HCT116 (cell line): ENCODE data around the gene INTU. TPM values are rescaled to one million over a fixed set of nuclear protein-coding genes. Genes with fewer than 3 reads are reported as not detected.
A peak's percentile ranks its signal among the peaks of the same experiment; 100 is the strongest.

ENCODE experiments used
- ATAC-seq: fragments of 200-7000 bp; cut with Tn5 transposase; 2 replicates; pipeline ENCODE4 v1.9.1; 2020; ENCODE audit warnings: mild to moderate bottlenecking, moderate library complexity
- BruUV-seq: library from RNA; stranded (reverse); fragments of 400-500 nt; replicated peaks from 2 replicates; lab custom pipeline; 2021; lab: Mats Ljungman, UMichigan
- CTCF ChIA-PET: fragments of 300-600 bp; sonication (Branson Sonifier 250); formaldehyde crosslinking; loops from one replicate; lab custom pipeline; 2021; ENCODE audit warnings: antibody characterized with exemption; lab: Charles Lee
- POLR2A ChIA-PET: fragments of 300-600, 350-600 bp; sonication (Branson Sonifier 250); formaldehyde crosslinking; loops from one replicate; lab custom pipeline; 2021; ENCODE audit warnings: antibody characterized with exemption; lab: Charles Lee
- RAD21 ChIA-PET, 2 experiments: fragments of 300-600 bp; sonication (Branson Sonifier 250); formaldehyde crosslinking; loops; one replicate each; lab custom pipeline; 2023; ENCODE audit warnings: low total read pairs in 2 of 2; ENCODE audit not compliant: uncharacterized antibody in 2 of 2, unreplicated experiment in 2 of 2, low non-redundant PET in 1 of 2; lab: Charles Lee
- DNase-seq: peaks from one replicate; pipeline ENCODE4 v3.0.0-alpha.2; 2010; ENCODE audit warnings: low read depth, low spot score
- H2AFZ ChIP-seq: fragments of 200-600 bp; shearing (Covaris generic), sonication (generic); 2 replicates; pipeline ENCODE4 v1.6.1; 2017; ENCODE audit warnings: low read depth, mixed run types, mixed read lengths, antibody characterized with exemption, low read length; ENCODE audit not compliant: poor library complexity, severe bottlenecking
- H3K27ac ChIP-seq: 2 replicates; pipeline ENCODE4 v1.5.1; 2012; ENCODE audit warnings: low read depth, low read length
- H3K27me3 ChIP-seq: fragments of 200-600 bp; sonication (generic); 2 replicates; pipeline ENCODE4 v1.6.1; 2016; ENCODE audit warnings: mixed run types, low read length, mixed read lengths; ENCODE audit not compliant: insufficient read depth
- H3K36me3 ChIP-seq, 2 experiments: fragments of 200-500 bp in 1 of 2; fragments of 200-600 bp in 1 of 2; sonication (Bioruptor generic) in 1 of 2; sonication (generic) in 1 of 2; 2 replicates each; pipeline versions ENCODE4 v1.5.1 to v1.6.1; 2014 to 2016; ENCODE audit warnings: low read length in 2 of 2, inconsistent platforms in 1 of 2, mixed read lengths in 1 of 2, mixed run types in 1 of 2; ENCODE audit not compliant: insufficient read depth in 2 of 2, control insufficient read depth in 1 of 2
- H3K4me1 ChIP-seq, 2 experiments: fragments of 200-600 bp in 1 of 2; sonication (generic) in 1 of 2; 2 replicates each; pipeline versions ENCODE4 v1.5.1 to v1.6.1; 2012 to 2017; ENCODE audit warnings: low read length in 2 of 2, inconsistent platforms in 1 of 2, mild to moderate bottlenecking in 1 of 2, mixed read lengths in 1 of 2, mixed run types in 1 of 2, moderate library complexity in 1 of 2; ENCODE audit not compliant: insufficient read depth in 2 of 2, control insufficient read depth in 1 of 2
- H3K4me2 ChIP-seq: fragments of 200-600 bp; sonication (generic); 2 replicates; pipeline ENCODE4 v1.6.1; 2017; ENCODE audit warnings: mixed run types, low read length, mixed read lengths
- H3K4me3 ChIP-seq, 2 experiments: fragments of 200-600 bp in 1 of 2; sonication (generic) in 1 of 2; replicated peaks in 1 of 2; 2 replicates each; pipeline ENCODE4 v1.5.1; 2011 to 2016; ENCODE audit warnings: low read length in 2 of 2, control low read depth in 1 of 2, low read depth in 1 of 2, mild to moderate bottlenecking in 1 of 2, mixed read lengths in 1 of 2, mixed run types in 1 of 2
- H3K79me2 ChIP-seq: fragments of 200-600 bp; sonication (generic); 2 replicates; pipeline ENCODE4 v1.6.1; 2017; ENCODE audit warnings: mild to moderate bottlenecking, mixed run types, low read length, moderate library complexity, mixed read lengths; ENCODE audit not compliant: insufficient read depth
- H3K9ac ChIP-seq: fragments of 200-600 bp; sonication (generic); 2 replicates; pipeline ENCODE4 v1.6.1; 2016; ENCODE audit warnings: low read length, mixed read lengths
- H3K9me2 ChIP-seq: fragments of 200-600 bp; sonication (generic), shearing (Covaris generic); 2 replicates; pipeline ENCODE4 v1.6.1; 2017; ENCODE audit warnings: mixed run types, mild to moderate bottlenecking, moderate library complexity; ENCODE audit not compliant: insufficient read depth
- H3K9me3 ChIP-seq, 2 experiments: fragments of 200-500 bp in 1 of 2; fragments of 200-600 bp in 1 of 2; sonication (Bioruptor generic) in 1 of 2; sonication (generic) in 1 of 2; 2 replicates each; pipeline ENCODE4 v1.6.1; 2014 to 2017; ENCODE audit warnings: low read length in 2 of 2, mixed read lengths in 2 of 2, inconsistent platforms in 1 of 2, low read depth in 1 of 2, mild to moderate bottlenecking in 1 of 2, mixed run types in 1 of 2, moderate library complexity in 1 of 2; ENCODE audit not compliant: control insufficient read depth in 1 of 2, insufficient read depth in 1 of 2
- H4K20me1 ChIP-seq: fragments of 200-600 bp; sonication (generic), shearing (Covaris generic); 2 replicates; pipeline ENCODE4 v1.6.1; 2017; ENCODE audit warnings: mixed run types, mild to moderate bottlenecking, moderate library complexity; ENCODE audit not compliant: insufficient read depth
- ATF3 ChIP-seq: IDR thresholded peaks from 2 replicates; pipeline ENCODE4 v1.6.1; 2012
- CBX3 ChIP-seq: IDR thresholded peaks from 2 replicates; pipeline ENCODE4 v1.6.1; 2012; ENCODE audit warnings: low read depth
- CEBPB ChIP-seq: IDR thresholded peaks from 2 replicates; pipeline ENCODE4 v1.6.1; 2012; ENCODE audit warnings: low read depth
- EZH2 ChIP-seq: fragments of 200-600 bp; sonication (generic); IDR thresholded peaks from 2 replicates; pipeline ENCODE4 v1.6.1; 2017; ENCODE audit warnings: antibody characterized with exemption, mixed run types
- FOSL1 ChIP-seq: IDR thresholded peaks from 2 replicates; pipeline ENCODE4 v1.6.1; 2012; ENCODE audit warnings: low read depth
- JUND ChIP-seq: IDR thresholded peaks from 2 replicates; pipeline ENCODE4 v1.6.1; 2012
- POLR2AphosphoS5 ChIP-seq: IDR thresholded peaks from 2 replicates; pipeline ENCODE4 v1.6.1; 2011; ENCODE audit warnings: mild to moderate bottlenecking, low read depth, low read length, moderate library complexity
- SIN3A ChIP-seq: IDR thresholded peaks from 2 replicates; pipeline ENCODE4 v1.6.1; 2012; ENCODE audit warnings: low read depth
- SP1 ChIP-seq: IDR thresholded peaks from 2 replicates; pipeline ENCODE4 v1.6.1; 2012; ENCODE audit warnings: low read depth
- YY1 ChIP-seq: IDR thresholded peaks from 2 replicates; pipeline ENCODE4 v1.6.1; 2011; ENCODE audit warnings: low read length, low read depth, moderate library complexity, mild to moderate bottlenecking; ENCODE audit not compliant: insufficient replicate concordance; ENCODE audit errors: extremely low read depth
- ZBTB33 ChIP-seq: IDR thresholded peaks from 2 replicates; pipeline ENCODE4 v1.6.1; 2011; ENCODE audit warnings: mild to moderate bottlenecking, low read length, moderate library complexity; ENCODE audit not compliant: insufficient replicate concordance; ENCODE audit errors: extremely low read depth
- intact Hi-C: fragments of 100-400 bp; cut with micrococcal nuclease; formaldehyde crosslinking; loops from 2 replicates; pipeline ENCODE4 v1.10.0; 2022
- total RNA-seq: library from RNA; stranded (reverse); gene quantifications from one replicate; pipeline ENCODE4 v1.2.1, GENCODE V29; 2021; ENCODE audit not compliant: unreplicated experiment

INTU gene
- total RNA-seq, 1 experiment from 2014 or later, result 12.0 TPM

DNA sequence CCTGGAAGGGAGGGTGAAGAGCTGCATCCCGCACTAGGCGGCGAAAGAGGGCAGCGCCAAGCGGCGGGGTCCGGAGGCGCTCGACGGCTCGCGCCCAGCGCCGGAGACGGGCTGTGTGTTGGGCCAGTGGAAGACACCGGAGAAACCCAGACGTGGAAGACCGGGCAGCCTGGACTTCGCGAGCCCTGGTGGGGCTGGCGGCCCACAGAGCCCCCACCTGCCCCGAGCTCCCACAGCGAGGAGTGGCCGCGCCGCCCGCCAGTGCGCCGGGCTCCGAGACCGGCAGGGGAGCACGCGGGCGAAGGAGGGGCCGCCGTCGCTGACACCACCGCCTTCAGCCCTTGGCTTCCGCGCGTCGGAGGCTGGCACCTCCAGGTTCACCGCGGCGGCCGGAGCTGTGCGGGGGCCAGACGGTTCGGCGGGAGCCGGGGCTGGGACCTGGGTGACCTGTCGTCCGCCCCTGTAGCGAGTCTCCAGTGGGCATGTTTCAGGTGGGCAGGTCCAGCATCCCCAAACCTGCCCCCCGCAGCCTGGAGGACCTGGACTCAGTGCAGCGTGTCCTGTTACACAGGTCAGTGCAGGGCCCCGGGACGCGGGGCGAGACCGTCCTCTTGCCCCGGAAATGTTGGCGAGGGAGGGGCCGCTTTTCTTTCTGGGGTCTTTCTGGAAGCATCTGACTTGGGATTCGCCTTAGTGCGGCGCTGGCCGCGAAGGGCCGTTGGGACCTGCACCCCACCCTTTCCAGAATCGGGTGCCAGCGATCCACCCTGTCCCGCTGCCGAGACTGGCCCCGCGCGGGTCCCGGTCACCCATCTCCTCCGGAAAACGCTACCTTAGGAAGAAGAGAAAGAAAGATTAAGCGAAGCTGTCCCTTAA lies 9.6 kb upstream of the INTU start:
- RAD21 ChIA-PET, result no interaction called here
- no peak for DNase-seq
- H3K9me2 ChIP-seq, result no peaks in the 10 kb centered on the region

More for the DNA sequence above, 9.6 kb upstream of the INTU start:
- TF ChIP-seq ZBTB33, result no peak
- no peak for TF ChIP-seq CBX3
- TF ChIP-seq SIN3A, result no peak
- no peak for TF ChIP-seq JUND
- no peak for TF ChIP-seq EZH2
- no peak for TF ChIP-seq YY1
- no peak for TF ChIP-seq FOSL1
- TF ChIP-seq CEBPB, result no peak
- TF ChIP-seq ATF3, result no peak
- TF ChIP-seq POLR2AphosphoS5, result no peak
- TF ChIP-seq SP1, result no peak
- H3K4me1 ChIP-seq, result no peaks in the 10 kb centered on the region
- intact Hi-C loops, result no loop called here
- no peak overlapping the region for H3K27ac ChIP-seq
- BruUV-seq, result no TSS peak
- H3K4me3 ChIP-seq, result no peak overlapping the region
- H3K79me2 ChIP-seq, result no peaks in the 10 kb centered on the region
- no peaks in the 10 kb centered on the region for H3K9me3 ChIP-seq
- no peaks in the 10 kb centered on the region for H4K20me1 ChIP-seq
- no peak overlapping the region for H2AFZ ChIP-seq
- no peaks in the 10 kb centered on the region for H3K36me3 ChIP-seq
- POLR2A ChIA-PET, result no interaction called here
- H3K27me3 ChIP-seq, result no peaks in the 10 kb centered on the region
- no peak overlapping the region for H3K9ac ChIP-seq
- CTCF ChIA-PET, result no interaction called here
- ATAC-seq, result no peak; the same call in 1 of the 2 replicates
- peak overlapping the region; percentile 38 for H3K4me2 ChIP-seq
